IPS-11a (cell line): ENCODE results near the gene GNG11.

Experiments
- H3K4me3 ChIP-seq: one replicate; pipeline ENCODE4 v1.5.1; 2013; ENCODE audit warnings: low read depth, low read length, control low read depth

GNG11 gene

GRCh38 chr7:93945756-93946535 lies 24.4 kb downstream of the GNG11 start:
- H3K4me3 ChIP-seq = no peak overlapping the region

DNA sequence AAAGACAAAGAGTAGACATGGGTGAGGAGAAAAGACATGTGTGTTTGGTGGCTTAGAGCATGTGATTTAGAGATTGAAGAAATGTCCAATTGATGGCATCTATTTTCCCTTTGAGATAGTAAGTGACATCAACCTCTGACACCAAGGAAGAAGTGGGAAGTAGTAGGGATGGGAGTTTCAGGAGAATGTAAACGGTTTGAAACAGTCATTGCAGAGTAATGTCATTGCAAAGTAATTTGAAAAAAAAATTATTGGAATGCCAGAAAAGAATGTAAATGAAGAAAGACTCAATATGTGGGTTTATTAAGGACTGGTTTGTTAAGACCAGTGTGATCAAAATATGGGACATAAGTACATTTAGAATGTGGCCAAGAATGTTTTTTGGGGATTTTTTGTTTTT lies 26.6 kb downstream of the GNG11 start:
- H3K4me3 ChIP-seq = no peak overlapping the region

DNA sequence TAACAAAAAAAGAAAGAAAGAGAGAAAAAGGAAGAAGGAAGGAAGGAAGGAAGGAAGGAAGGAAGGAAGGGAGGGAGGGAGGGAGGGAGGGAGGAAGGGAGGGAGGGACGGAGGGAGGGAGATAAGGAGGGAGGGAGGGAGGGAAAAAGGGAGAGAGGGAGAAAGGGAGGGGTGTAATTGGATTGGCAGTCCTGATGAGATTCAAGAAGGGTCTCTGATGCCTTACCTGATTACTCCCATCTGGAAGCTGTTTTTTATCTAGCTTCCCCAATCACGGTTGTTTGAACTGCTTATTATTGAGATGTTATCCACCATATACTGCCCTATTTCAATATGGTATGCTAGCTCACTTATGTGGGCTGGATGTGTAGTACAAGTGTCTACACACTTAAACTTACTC lies 27.3 kb downstream of the GNG11 start:
- no peak overlapping the region for H3K4me3 ChIP-seq

GRCh38 chr7:93949423-93949822 lies 27.9 kb downstream of the GNG11 start:
- no peak overlapping the region for H3K4me3 ChIP-seq

- no peak overlapping the region for H3K4me3 ChIP-seq
These were observed 33.8 kb downstream of the GNG11 start for GRCh38 chr7:93955304-93955703.

GRCh38 chr7:93957767-93958166 lies 36.2 kb downstream of the GNG11 start:
- no peak overlapping the region for H3K4me3 ChIP-seq

- H3K4me3 ChIP-seq = no peak overlapping the region
These were observed 36.7 kb downstream of the GNG11 start for GRCh38 chr7:93958216-93958615.

DNA sequence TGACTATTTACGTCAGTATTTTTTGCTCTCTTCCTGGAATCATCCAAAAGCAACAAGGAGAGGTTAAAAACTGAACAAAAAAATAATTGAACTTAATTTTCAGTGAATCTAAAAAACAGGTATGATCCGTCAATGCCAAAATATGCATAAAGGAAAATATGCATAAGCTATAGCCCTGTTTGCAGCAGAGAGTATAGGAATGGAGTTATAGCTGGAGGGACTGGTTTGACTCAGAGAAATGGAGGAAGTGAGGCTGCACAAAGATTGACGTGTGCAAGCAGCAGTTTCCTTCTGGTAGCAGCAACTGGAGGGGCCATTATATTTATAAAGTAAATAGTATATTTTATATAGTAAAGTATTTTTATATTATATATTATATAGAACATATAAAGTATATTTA lies 37.1 kb downstream of the GNG11 start:
- H3K4me3 ChIP-seq = no peak overlapping the region

GRCh38 chr7:93960986-93961385 lies 39.5 kb downstream of the GNG11 start:
- H3K4me3 ChIP-seq = no peak overlapping the region

DNA sequence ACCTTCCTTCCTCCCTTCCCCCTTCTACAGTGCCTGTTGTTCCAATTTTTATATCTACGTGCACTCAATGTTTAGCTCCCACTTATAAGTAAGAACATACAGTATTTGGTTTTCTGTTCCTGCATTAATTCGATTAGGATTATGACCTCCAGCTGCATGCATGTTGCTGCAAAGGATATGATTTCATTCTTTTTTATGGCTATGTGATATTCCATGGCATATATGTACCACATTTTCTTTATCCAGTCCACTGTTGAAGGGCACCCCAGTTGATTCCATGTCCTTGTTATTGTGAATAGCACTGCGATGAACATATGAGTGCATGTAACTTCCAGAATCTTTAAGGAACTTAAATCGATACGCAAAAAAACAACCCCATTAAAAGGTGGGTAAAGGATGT lies 42.7 kb downstream of the GNG11 start:
- no peak overlapping the region for H3K4me3 ChIP-seq

DNA sequence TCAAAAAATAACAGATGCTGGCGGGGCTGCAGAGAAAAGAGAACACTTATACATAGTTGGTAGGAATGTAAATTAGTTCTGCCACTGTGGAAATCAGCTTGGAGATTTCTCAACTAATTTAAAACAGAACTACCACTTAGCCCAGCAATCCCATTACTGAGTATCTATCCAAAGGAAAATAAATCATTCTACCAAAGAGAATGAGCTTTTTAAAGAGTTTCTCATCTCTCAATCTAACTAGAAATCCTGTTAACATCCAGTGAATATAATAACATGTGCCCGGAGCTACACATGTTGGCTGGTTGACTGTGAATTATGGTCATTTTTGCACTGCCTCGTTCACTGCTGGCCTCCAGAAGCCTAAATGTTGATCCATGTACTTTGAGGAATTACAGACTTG lies 43.3 kb downstream of the GNG11 start:
- H3K4me3 ChIP-seq = no peak overlapping the region

GRCh38 chr7:93968911-93969620 lies 47.5 kb downstream of the GNG11 start:
- no peak overlapping the region for H3K4me3 ChIP-seq

- H3K4me3 ChIP-seq = no peak overlapping the region
These were observed 50.6 kb downstream of the GNG11 start for GRCh38 chr7:93972029-93972725.

- H3K4me3 ChIP-seq = no peak overlapping the region
These were observed 51.6 kb downstream of the GNG11 start for GRCh38 chr7:93973134-93973533.

DNA sequence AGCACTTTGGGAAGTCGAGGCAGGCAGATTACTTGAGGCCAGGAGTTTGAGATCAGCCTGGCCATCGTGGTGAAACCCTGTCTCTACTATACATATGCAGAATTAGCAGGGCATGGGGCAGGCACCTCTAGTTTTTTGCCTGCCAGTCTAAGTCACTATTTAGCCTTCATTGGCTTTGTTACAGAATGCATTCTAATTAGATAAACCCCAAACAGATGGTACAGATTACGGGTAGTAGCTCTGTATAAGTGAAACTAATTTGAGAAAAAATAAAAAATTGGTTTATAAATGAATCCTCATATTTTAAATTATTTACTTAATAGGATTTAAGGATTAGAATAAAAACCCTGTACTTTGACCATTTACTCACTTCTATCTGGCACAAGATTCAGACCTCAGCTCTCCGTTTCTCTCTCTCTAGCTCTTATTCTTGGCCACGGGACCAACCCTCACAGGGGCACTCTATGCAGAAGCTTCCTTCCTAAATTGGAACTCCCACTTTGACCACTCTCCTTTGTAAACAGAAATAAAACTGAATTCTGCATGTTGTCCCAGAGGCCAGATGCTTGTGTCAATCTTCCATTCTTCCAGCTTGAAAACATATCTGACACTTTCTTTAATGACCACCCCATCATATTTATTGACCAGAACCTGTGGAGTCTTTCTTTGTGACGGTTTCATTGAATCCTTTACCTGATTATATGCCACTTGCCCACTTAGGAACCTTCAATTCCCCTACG lies 55.8 kb downstream of the GNG11 start:
- H3K4me3 ChIP-seq = no peak overlapping the region
